HepG2 (cell line): Measurements from ENCODE around the gene PSIP1. TPM values are rescaled to one million over a fixed set of nuclear protein-coding genes. Genes with fewer than 3 reads are reported as not detected.

ENCODE experiments used
- ATAC-seq: fragments of 200-7000 bp; cut with Tn5 transposase; 3 replicates; pipeline ENCODE4 v1.9.1; 2020; ENCODE audit warnings: mild to moderate bottlenecking, moderate library complexity
- Bru-seq: library from RNA; stranded (reverse); fragments of 400-500 nt; gene quantifications from one replicate; lab custom pipeline; 2021; lab: Mats Ljungman, UMichigan
- BruChase-seq, 2 experiments: library from RNA; stranded (reverse); fragments of 400-500 nt; gene quantifications; one replicate each; lab custom pipeline; 2021; lab: Mats Ljungman, UMichigan
- BruUV-seq: library from RNA; stranded (reverse); fragments of 400-500 nt; replicated peaks from 2 replicates; lab custom pipeline; 2021; lab: Mats Ljungman, UMichigan
- CTCF ChIA-PET: fragments of 300-600 bp; formaldehyde crosslinking; extraction: SDS; loops from one replicate; lab custom pipeline; 2021; ENCODE audit warnings: low total read pairs, inconsistent platforms, low intra/inter-chr PET ratio; lab: Yijun Ruan, JAX
- POLR2A ChIA-PET: fragments of 350-600 bp; sonication (Branson Sonifier 250); formaldehyde crosslinking; loops from one replicate; lab custom pipeline; 2020; ENCODE audit warnings: antibody characterized with exemption, inconsistent platforms; lab: Yijun Ruan, JAX
- DNase-seq: peaks from one replicate; pipeline ENCODE4 v3.0.0-alpha.2; 2015; ENCODE audit warnings: low spot score
- FAIRE-seq: peaks from 3 replicates; lab custom pipeline; 2011; peaks lifted over from hg19 to GRCh38; lab: Jason Lieb, UNC
- H2AFZ ChIP-seq: one replicate; pipeline ENCODE4 v1.6.1; 2011; ENCODE audit warnings: low read length, inconsistent platforms
- H3K27ac ChIP-seq: fragments of 300-600 bp; 3 replicates; pipeline ENCODE4 v1.8.0; 2011; ENCODE audit warnings: mixed run types, mild to moderate bottlenecking, mixed read lengths, low read length, inconsistent platforms; ENCODE audit not compliant: insufficient read depth; ENCODE audit errors: extremely low read length
- H3K27me3 ChIP-seq, 2 experiments: fragments of 200-600 bp in 1 of 2; 2 replicates in 1 of 2; 3 replicates in 1 of 2; pipeline versions ENCODE4 v1.6.0 to v1.8.0; 2011; ENCODE audit warnings: low read length in 2 of 2, mild to moderate bottlenecking in 2 of 2, moderate library complexity in 2 of 2, inconsistent platforms in 1 of 2; ENCODE audit not compliant: insufficient read depth in 2 of 2, control insufficient read depth in 1 of 2
- H3K36me3 ChIP-seq, 2 experiments: fragments of 200-600 bp in 1 of 2; replicated peaks in 1 of 2; 2 replicates in 1 of 2; 3 replicates in 1 of 2; pipeline versions ENCODE4 v1.5.1 to v1.8.0; 2011; ENCODE audit warnings: low read length in 2 of 2, inconsistent platforms in 1 of 2; ENCODE audit not compliant: insufficient read depth in 2 of 2, control insufficient read depth in 1 of 2
- H3K4me1 ChIP-seq: 2 replicates; pipeline ENCODE4 v1.5.1; 2012; ENCODE audit warnings: low read length, inconsistent platforms; ENCODE audit not compliant: insufficient read depth
- H3K4me2 ChIP-seq: 2 replicates; pipeline ENCODE4 v1.6.0; 2011; ENCODE audit warnings: low read depth, low read length, inconsistent platforms
- H3K4me3 ChIP-seq, 3 experiments: fragments of 200-600 bp in 1 of 3; sonication (generic), shearing (Covaris generic) in 1 of 3; replicated peaks in 1 of 3; 2 replicates each; pipeline ENCODE4 v1.5.1; 2011 to 2016; ENCODE audit warnings: low read length in 3 of 3, inconsistent platforms in 2 of 3, low read depth in 2 of 3, mild to moderate bottlenecking in 2 of 3, control low read depth in 1 of 3, mixed read lengths in 1 of 3; ENCODE audit not compliant: insufficient read depth in 1 of 3
- H3K79me2 ChIP-seq: one replicate; pipeline ENCODE4 v1.6.1; 2011; ENCODE audit warnings: low read length, inconsistent platforms; ENCODE audit not compliant: insufficient read depth
- H3K9ac ChIP-seq: 2 replicates; pipeline ENCODE4 v1.6.0; 2011; ENCODE audit warnings: mild to moderate bottlenecking, low read depth, low read length, inconsistent platforms; ENCODE audit not compliant: insufficient read depth
- H3K9me3 ChIP-seq: 2 replicates; pipeline ENCODE4 v1.5.1; 2012; ENCODE audit warnings: mild to moderate bottlenecking, low read length
- H4K20me1 ChIP-seq: 2 replicates; pipeline ENCODE4 v1.6.0; 2011; ENCODE audit warnings: inconsistent platforms, mild to moderate bottlenecking, low read length, moderate library complexity; ENCODE audit not compliant: insufficient read depth
- KMT2A ChIP-seq: sonication (generic); formaldehyde crosslinking; IDR thresholded peaks from 2 replicates; pipeline ENCODE4 v1.4.0; 2020; ENCODE audit warnings: missing genetic modification reagents
- MIER2 ChIP-seq: IDR thresholded peaks from 2 replicates; pipeline ENCODE4 v1.6.1; 2016; ENCODE audit warnings: missing biosample characterization, missing genetic modification reagents
- RELA ChIP-seq: sonication (generic); formaldehyde crosslinking; IDR thresholded peaks from 2 replicates; pipeline ENCODE4 v1.4.0; 2020; ENCODE audit warnings: missing genetic modification reagents
- ZBTB14 ChIP-seq: sonication (generic); formaldehyde crosslinking; IDR thresholded peaks from 2 replicates; pipeline ENCODE4 v1.4.0; 2020; ENCODE audit warnings: missing genetic modification reagents
- ZBTB7B ChIP-seq: sonication (generic); formaldehyde crosslinking; IDR thresholded peaks from 2 replicates; pipeline ENCODE4 v1.4.0; 2020; ENCODE audit warnings: missing genetic modification reagents
- ZNF160 ChIP-seq: sonication (generic); formaldehyde crosslinking; IDR thresholded peaks from 2 replicates; pipeline ENCODE4 v1.8.0; 2022; ENCODE audit warnings: mild to moderate bottlenecking, inconsistent platforms, missing genetic modification reagents
- ZNF709 ChIP-seq: sonication (generic); formaldehyde crosslinking; IDR thresholded peaks from 2 replicates; pipeline ENCODE4 v1.5.0; 2020; ENCODE audit warnings: mild to moderate bottlenecking, missing genetic modification reagents
- ZNF740 ChIP-seq: sonication (generic); formaldehyde crosslinking; IDR thresholded peaks from 2 replicates; pipeline ENCODE4 v1.4.0; 2020; ENCODE audit warnings: missing genetic modification reagents
- ZNF784 ChIP-seq: sonication (generic); formaldehyde crosslinking; IDR thresholded peaks from 2 replicates; pipeline ENCODE4 v1.5.1; 2020; ENCODE audit warnings: missing genetic modification reagents, mild to moderate bottlenecking, borderline replicate concordance
- WGBS: methylation state at CpG from one replicate; pipeline ENCODE4 v1.1.6; 2017; ENCODE audit warnings: low lambda C conversion rate; 5-methylcytosine and 5-hydroxymethylcytosine counted together
- in situ Hi-C: cut with HindIII; loops from 2 replicates; pipeline ENCODE4 v1.10.0; 2017; ENCODE audit warnings: low pct_unique_long_range_greater_than_20kb; ENCODE audit not compliant: extremely low pct_ligation_motif_present
- intact Hi-C: fragments of 100-400 bp; cut with micrococcal nuclease; formaldehyde crosslinking; loops from one replicate; pipeline ENCODE4 v1.10.0; 2022; ENCODE audit not compliant: unreplicated experiment
- long read RNA-seq, 2 experiments: library from RNA in 1 of 2; library from polyadenylated mRNA in 1 of 2; stranded (forward) in 1 of 2; unstranded in 1 of 2; transcript quantifications; one replicate each; pipeline ENCODE4 v2.0.0, GENCODE V29; 2019 to 2022
- polyA minus RNA-seq, 3 experiments: library from RNA; depleted of rRNA, polyadenylated mRNA; stranded (reverse); fragments of >200 nt; gene quantifications; 2 replicates each; pipeline ENCODE4 v1.2.3, GENCODE V29; 2011; ENCODE audit warnings: low replicate concordance in 1 of 3
- polyA plus RNA-seq, 8 experiments: library from polyadenylated mRNA; depleted of rRNA in 3 of 8; stranded (reverse) in 7 of 8; unstranded in 1 of 8; fragments of >200 nt; fragmentation: Illumina TruSeq in 4 of 8; extraction: Trizol in 4 of 8; gene quantifications; 2 replicates each; pipeline versions ENCODE4 v1.2.1 to v1.2.3, GENCODE V29; 2011 to 2016; ENCODE audit warnings: low read depth in 4 of 8, missing spikeins in 1 of 8, mixed read lengths in 1 of 8; ENCODE audit not compliant: insufficient read depth in 1 of 8
- total RNA-seq, 5 experiments: library from RNA; depleted of rRNA; stranded (reverse); fragments of >200 nt; fragmentation: Illumina TruSeq; extraction: Trizol; gene quantifications; 2 replicates each; pipeline ENCODE4 v1.2.3, GENCODE V29; 2016; ENCODE audit warnings: low read depth in 1 of 5
- TF ChIP-seq, protein P1 (sequence below): sonication (generic); formaldehyde crosslinking; IDR thresholded peaks from 2 replicates; pipeline ENCODE4 v1.8.1; 2023; ENCODE audit warnings: mild to moderate bottlenecking, missing genetic modification reagents
- TF ChIP-seq, protein P2 (sequence below): sonication (generic); formaldehyde crosslinking; IDR thresholded peaks from 2 replicates; pipeline ENCODE4 v1.8.0; 2022; ENCODE audit warnings: missing genetic modification reagents, mild to moderate bottlenecking, borderline replicate concordance

PSIP1 gene
- total RNA-seq (2016; rRNA removed; fragmentation: Illumina TruSeq; extraction: Trizol) (46.4 and 53.8 TPM in 2 replicates), polyA plus RNA-seq (2011; rRNA removed) (9.6 and 12.6 TPM in 2 replicates), polyA minus RNA-seq (2011; rRNA and poly(A)+ RNA removed; ENCODE audit: low replicate concordance) (4.7 and 19.9 TPM in 2 replicates), Bru-seq, nascent RNA (percentile 79 among the genes with signal in this experiment), BruChase-seq, experiment 1, labeled RNA remaining after a 6-hour chase (percentile 66 among the genes with signal in this experiment), BruChase-seq, experiment 2, labeled RNA remaining after a 2-hour chase (percentile 68 among the genes with signal in this experiment)
- total RNA-seq (2016; cell fraction: cytosol; rRNA removed; fragmentation: Illumina TruSeq; extraction: Trizol; ENCODE audit: low read depth): 6.3 and 7.4 TPM in 2 replicates
- total RNA-seq (2016; cell fraction: insoluble cytoplasmic fraction; rRNA removed; fragmentation: Illumina TruSeq; extraction: Trizol): 50.2 and 53.9 TPM in 2 replicates
- 13.7 and 15.7 TPM in 2 replicates for total RNA-seq (2016; cell fraction: membrane; rRNA removed; fragmentation: Illumina TruSeq; extraction: Trizol)
- 47.1 and 48.0 TPM in 2 replicates for total RNA-seq (2016; cell fraction: nucleus; rRNA removed; fragmentation: Illumina TruSeq; extraction: Trizol)
- 3.4 and 5.6 TPM in 2 replicates for polyA plus RNA-seq (2011; cell fraction: cytosol; rRNA removed)
- polyA plus RNA-seq (2011; cell fraction: nucleus; rRNA removed): 8.4 and 9.1 TPM in 2 replicates
- 29.2 and 39.0 TPM in 2 replicates for polyA plus RNA-seq (2012)
- 4.6 and 4.9 TPM in 2 replicates for polyA plus RNA-seq (2016; cell fraction: cytosol; fragmentation: Illumina TruSeq; extraction: Trizol; ENCODE audit: low read depth)
- polyA plus RNA-seq (2016; cell fraction: insoluble cytoplasmic fraction; fragmentation: Illumina TruSeq; extraction: Trizol; ENCODE audit: low read depth): 71.0 and 75.7 TPM in 2 replicates
- polyA plus RNA-seq (2016; cell fraction: membrane; fragmentation: Illumina TruSeq; extraction: Trizol; ENCODE audit: low read depth): 9.5 TPM in 2 replicates
- polyA plus RNA-seq (2016; cell fraction: nucleus; fragmentation: Illumina TruSeq; extraction: Trizol; ENCODE audit: insufficient read depth, low read depth): 52.5 and 57.6 TPM in 2 replicates
- 10.2 and 13.1 TPM in 2 replicates for polyA minus RNA-seq (2011; cell fraction: cytosol; rRNA and poly(A)+ RNA removed)
- 46.7 and 47.2 TPM in 2 replicates for polyA minus RNA-seq (2011; cell fraction: nucleus; rRNA and poly(A)+ RNA removed)
- long read RNA-seq, experiment 1, partial matches to known transcripts: 26 of 38 reads
- long read RNA-seq, experiment 1, other reads (novel, unspliced or antisense): 6 of 38 reads
- long read RNA-seq, experiment 2, partial matches to known transcripts: 5 of 38 reads
- long read RNA-seq, experiment 2, other reads (novel, unspliced or antisense): 30 of 38 reads

DNA sequence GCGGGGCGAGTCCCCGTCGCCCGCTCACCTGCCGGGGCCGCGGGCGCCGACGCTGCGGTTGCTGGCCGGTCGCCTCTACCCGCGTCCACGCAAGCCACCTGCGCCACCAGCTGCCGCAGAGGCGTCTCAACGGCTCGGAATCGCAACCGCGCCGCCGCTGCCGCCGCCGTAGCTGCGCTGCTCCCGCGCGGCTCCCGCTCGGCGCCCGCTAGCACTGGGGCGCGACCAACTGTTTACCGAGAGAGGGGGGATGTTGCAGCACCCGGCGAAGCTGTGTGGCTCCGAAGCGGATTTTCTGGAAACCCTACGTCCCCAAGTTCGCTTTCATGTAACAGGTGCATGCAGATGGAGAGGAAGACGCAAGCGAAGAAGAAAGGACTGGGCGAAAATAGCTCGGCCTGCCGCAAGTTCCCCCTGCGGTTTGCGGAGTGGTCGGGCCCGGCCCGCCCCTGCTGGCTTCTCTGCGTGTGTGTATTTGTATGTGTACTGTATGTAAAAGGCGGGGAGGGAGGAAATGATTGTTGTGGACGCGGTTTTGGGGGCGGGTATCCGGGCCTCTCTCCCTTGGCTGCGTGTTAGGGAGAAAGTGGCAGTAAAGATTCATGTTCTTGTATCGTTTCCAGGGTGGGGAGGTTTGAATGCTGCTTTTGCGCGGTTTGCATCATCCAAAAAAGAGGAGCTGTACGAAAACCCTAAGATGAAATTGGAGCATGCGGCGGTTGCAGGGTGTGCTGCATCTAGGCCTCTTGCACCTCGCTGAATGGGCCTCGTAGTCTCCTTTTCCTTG lies at the start of gene PSIP1:
Gene PSIP1 (minus strand): TSS at position 182 of the 787 bp plus-strand sequence. CDS start 782 bp downstream, outside the sequence.
- Histone ChIP-seq H3K36me3 (peaks cover 2 to 7% of the 10 kb centered on the region in 2 experiments; a peak in 2 of 5 replicates), H3K27ac (peak within 1 kb of the TSS; percentile 94), H3K9ac (peak within 1 kb of the TSS; percentile 92), H2AFZ (peak within 1 kb of the TSS; percentile 79), H3K9me3 (no peaks in the 10 kb centered on the region), H3K27me3 (no peaks in the 10 kb centered on the region; a peak in 1 of 5 replicates), H3K79me2 (peaks cover 19% of the 10 kb centered on the region), H3K4me1 (peaks cover 30% of the 10 kb centered on the region), H3K4me3 (peak within 1 kb of the TSS; percentile 80 to 96 (median 92)), H3K4me2 (peak within 1 kb of the TSS; percentile 96), H4K20me1 (no peaks in the 10 kb centered on the region; the same call in 1 of the 2 replicates)
- peak; percentile 93 for ATAC-seq
- FAIRE-seq: no peak
- in situ Hi-C loops: no loop called here
- POLR2A ChIA-PET: interaction anchor here (0.9 to 1.4 kb wide), 4 partner anchors 15 to 42 kb away, joined by 3 to 13 read pairs (median 4); partner anchors contain the start of gene CCDC171
- under 1% methylated on average over 28 of the region's 72 CpGs for WGBS
- intact Hi-C loops: loop anchor here (2.0 to 10.0 kb wide), 2 partner anchors 42 to 94 kb away; partner anchors contain the start of gene CCDC171
- BruUV-seq: no TSS peak
- peak; percentile 57 for DNase-seq
- CTCF ChIA-PET: no interaction called here
- no peak for TF ChIP-seq RELA (CRISPR knock-in tag)
- TF ChIP-seq KMT2A: peak; percentile 72; the same call in 1 of the 2 replicates
- TF ChIP-seq ZNF709 (CRISPR knock-in tag): peak; percentile 72
- TF ChIP-seq ZBTB7B (CRISPR knock-in tag): no peak
- 0 out of 2 replicates have a peak, but pooled peaks have one; percentile 79 for TF ChIP-seq ZNF740 (CRISPR knock-in tag)
- TF ChIP-seq, protein P1, sequence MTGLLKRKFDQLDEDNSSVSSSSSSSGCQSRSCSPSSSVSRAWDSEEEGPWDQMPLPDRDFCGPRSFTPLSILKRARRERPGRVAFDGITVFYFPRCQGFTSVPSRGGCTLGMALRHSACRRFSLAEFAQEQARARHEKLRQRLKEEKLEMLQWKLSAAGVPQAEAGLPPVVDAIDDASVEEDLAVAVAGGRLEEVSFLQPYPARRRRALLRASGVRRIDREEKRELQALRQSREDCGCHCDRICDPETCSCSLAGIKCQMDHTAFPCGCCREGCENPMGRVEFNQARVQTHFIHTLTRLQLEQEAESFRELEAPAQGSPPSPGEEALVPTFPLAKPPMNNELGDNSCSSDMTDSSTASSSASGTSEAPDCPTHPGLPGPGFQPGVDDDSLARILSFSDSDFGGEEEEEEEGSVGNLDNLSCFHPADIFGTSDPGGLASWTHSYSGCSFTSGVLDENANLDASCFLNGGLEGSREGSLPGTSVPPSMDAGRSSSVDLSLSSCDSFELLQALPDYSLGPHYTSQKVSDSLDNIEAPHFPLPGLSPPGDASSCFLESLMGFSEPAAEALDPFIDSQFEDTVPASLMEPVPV (CRISPR knock-in tag): peak; percentile 31; the same call in 1 of the 2 replicates
- TF ChIP-seq ZBTB14 (CRISPR knock-in tag): peak; percentile 25; the same call in 1 of the 2 replicates
- no peak for TF ChIP-seq MIER2 (CRISPR knock-in tag)
- no peak for TF ChIP-seq ZNF160 (CRISPR knock-in tag)
- TF ChIP-seq ZNF784: peak; percentile 85; the same call in 1 of the 2 replicates
- TF ChIP-seq, protein P2, sequence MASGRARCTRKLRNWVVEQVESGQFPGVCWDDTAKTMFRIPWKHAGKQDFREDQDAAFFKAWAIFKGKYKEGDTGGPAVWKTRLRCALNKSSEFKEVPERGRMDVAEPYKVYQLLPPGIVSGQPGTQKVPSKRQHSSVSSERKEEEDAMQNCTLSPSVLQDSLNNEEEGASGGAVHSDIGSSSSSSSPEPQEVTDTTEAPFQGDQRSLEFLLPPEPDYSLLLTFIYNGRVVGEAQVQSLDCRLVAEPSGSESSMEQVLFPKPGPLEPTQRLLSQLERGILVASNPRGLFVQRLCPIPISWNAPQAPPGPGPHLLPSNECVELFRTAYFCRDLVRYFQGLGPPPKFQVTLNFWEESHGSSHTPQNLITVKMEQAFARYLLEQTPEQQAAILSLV (CRISPR knock-in tag): peak; percentile 80; the same call in 1 of the 2 replicates
